Aorta (tissue), 5 donors: ENCODE measurements around the gene TMEM9B. TPM values are rescaled to one million over a fixed set of nuclear protein-coding genes. Genes with fewer than 3 reads are reported as not detected.
A peak's percentile ranks its signal among the peaks of the same experiment; 100 is the strongest.
"Not testable (repeated sequence)": the region's sequence is repeated elsewhere in the genome, so short reads cannot be mapped to it uniquely, and the experiment has no call there.

ENCODE experiments used
- ATAC-seq: fragments of 200-7000 bp; cut with Tn5 transposase; one replicate; pipeline ENCODE4 v1.9.1; 2022; ENCODE audit warnings: moderate library complexity; ENCODE audit not compliant: low FRiP score
- DNase-seq, 2 donors: peaks; one replicate each; pipeline ENCODE4 v3.0.0-alpha.2; 2020
- H3K27ac ChIP-seq, 2 donors: one replicate each; pipeline ENCODE4 v1.5.1; 2013; ENCODE audit warnings: low read length in 2 of 2, mild to moderate bottlenecking in 2 of 2, moderate library complexity in 2 of 2, control low read depth in 1 of 2, inconsistent platforms in 1 of 2, low read depth in 1 of 2
- H3K27me3 ChIP-seq, 2 donors: one replicate each; pipeline ENCODE4 v1.6.1; 2013; ENCODE audit warnings: control low read depth in 1 of 2, low read length in 1 of 2, mild to moderate bottlenecking in 1 of 2, moderate library complexity in 1 of 2; ENCODE audit not compliant: insufficient read depth in 2 of 2, control insufficient read depth in 1 of 2
- H3K36me3 ChIP-seq, 2 donors: one replicate each; pipeline ENCODE4 v1.6.1; 2013; ENCODE audit warnings: control low read depth in 1 of 2, low read length in 1 of 2, mild to moderate bottlenecking in 1 of 2; ENCODE audit not compliant: insufficient read depth in 2 of 2, control insufficient read depth in 1 of 2
- H3K4me1 ChIP-seq, 2 donors: one replicate each; pipeline ENCODE4 v1.6.1; 2013; ENCODE audit warnings: low read length in 2 of 2, control low read depth in 1 of 2, mild to moderate bottlenecking in 1 of 2, moderate library complexity in 1 of 2; ENCODE audit not compliant: insufficient read depth in 2 of 2, control insufficient read depth in 1 of 2
- H3K4me3 ChIP-seq, 2 donors: one replicate each; pipeline ENCODE4 v1.5.1; 2013; ENCODE audit warnings: low read length in 2 of 2, control low read depth in 1 of 2, mild to moderate bottlenecking in 1 of 2
- H3K9me3 ChIP-seq: one replicate; pipeline ENCODE4 v1.6.1; 2013; ENCODE audit warnings: mild to moderate bottlenecking, low read length; ENCODE audit not compliant: control insufficient read depth
- WGBS, 2 donors: extraction: QIAGEN DNeasy Blood & Tissue Kit; methylation state at CpG; one replicate each; pipeline ENCODE4 v1.1.7; 2013; 5-methylcytosine and 5-hydroxymethylcytosine counted together
- intact Hi-C, 2 donors: fragments of 100-400 bp; cut with DNase I; formaldehyde crosslinking; loops; one replicate each; pipeline versions ENCODE4 v1.14.2 to v1.15.0; 2022
- polyA plus RNA-seq, 2 donors: library from polyadenylated mRNA; stranded (reverse); fragments of 200-250 nt; gene quantifications; one replicate each; pipeline ENCODE4 v1.2.3, GENCODE V29; 2013
- total RNA-seq, 2 donors: library from RNA; stranded (reverse); fragmentation: NEBNext Ultra II Directional; extraction: Animal tissue kit (Norgen Biotek cat#: 25700); gene quantifications; one replicate each; pipeline ENCODE4 v1.2.1, GENCODE V29; 2021
- donor health status: healthy with polysubstance abuse.
- donor health status: Bipolar disorder and iron deficiency.
- donor health status: DM: no; HTN: no; CAD: no.
- donor health status: DM: no; HTN: no; CAD: no.
- donor health status: DM: yes; HTN: yes; CAD: no.

Gene TMEM9B
- total and polyA plus RNA-seq, 4 donors = 20.8 to 28.7 (median 24.8) TPM

DNA sequence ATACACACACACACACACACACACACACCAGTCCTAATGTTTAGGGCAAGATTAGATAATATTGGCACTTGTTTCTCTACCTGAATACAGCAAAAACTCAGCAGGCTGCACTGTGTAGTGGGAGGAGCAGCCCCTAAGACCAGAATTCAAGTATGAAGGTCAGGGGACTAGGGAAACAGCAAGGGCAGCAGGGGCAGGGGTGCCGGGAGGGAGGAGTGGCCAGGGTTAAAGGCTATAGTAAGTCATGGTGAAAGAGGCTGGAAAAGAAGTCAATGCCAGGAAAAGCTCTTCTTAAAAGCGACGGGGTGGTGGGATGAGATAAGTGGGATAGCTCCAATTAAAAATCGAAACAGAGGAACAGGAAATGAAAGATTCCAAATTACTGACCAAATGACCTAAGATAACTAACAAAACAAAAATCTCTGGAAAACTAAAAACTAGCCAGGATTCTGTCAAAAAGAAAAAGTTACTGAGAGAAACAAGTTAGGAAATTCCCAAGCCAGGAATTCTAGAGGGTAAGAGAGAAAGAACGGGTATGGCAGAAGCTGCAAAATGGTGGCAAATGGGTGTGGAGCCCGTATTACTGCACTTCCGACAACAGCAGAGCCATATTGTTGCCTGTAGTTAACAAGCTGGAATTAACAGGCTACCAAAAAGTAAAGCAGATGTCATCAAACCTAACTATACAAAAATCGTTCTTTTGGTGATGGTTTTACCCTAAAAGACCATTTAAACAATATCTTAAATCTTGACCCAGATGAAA lies 22.7 kb downstream of the TMEM9B start:
- Histone ChIP-seq H3K27ac (no peak overlapping the region), H3K27me3 (no peaks in the 10 kb centered on the region), H3K4me1 (no peaks in the 10 kb centered on the region), H3K4me3 (no peak overlapping the region), H3K36me3 (no peaks in the 10 kb centered on the region), H3K9me3 (no peaks in the 10 kb centered on the region)
- 46 to 51% methylated on average over 8 of the region's 8 CpGs for WGBS, 2 donors
- DNase-seq (peak in 1 of 2 donors; percentile 16), ATAC-seq (no peak)
- intact Hi-C loops = no loop called here

DNA sequence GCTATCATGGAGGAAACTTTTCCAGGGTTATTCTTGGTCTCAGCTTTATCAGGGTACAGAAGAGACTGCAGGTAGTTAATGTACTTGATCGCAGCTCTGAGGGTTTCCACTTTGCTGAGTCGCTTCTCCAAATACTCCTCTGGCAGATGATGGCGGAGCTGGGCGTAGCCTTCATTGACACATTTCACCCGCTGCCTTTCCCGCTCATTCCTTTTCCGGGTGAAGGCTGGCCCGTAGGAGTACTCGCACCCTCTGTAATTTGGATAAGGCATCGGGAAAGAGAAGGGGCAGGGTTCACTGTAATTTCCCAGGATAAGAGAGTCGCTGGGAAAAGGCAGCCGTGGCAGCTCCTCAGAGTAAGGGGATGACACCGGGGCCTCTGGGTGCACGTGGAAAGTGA lies 26.6 kb downstream of the TMEM9B start:
- ATAC-seq (no peak), DNase-seq (no peak)
- 84 to 89% methylated on average over 14 of the region's 14 CpGs for WGBS, 2 donors
- Histone ChIP-seq H3K27me3 (no peaks in the 10 kb centered on the region), H3K4me3 (no peak overlapping the region), H3K4me1 (no peaks in the 10 kb centered on the region), H3K36me3 (no peaks in the 10 kb centered on the region), H3K9me3 (no peaks in the 10 kb centered on the region), H3K27ac (no peak overlapping the region)
- intact Hi-C loops = no loop called here

DNA sequence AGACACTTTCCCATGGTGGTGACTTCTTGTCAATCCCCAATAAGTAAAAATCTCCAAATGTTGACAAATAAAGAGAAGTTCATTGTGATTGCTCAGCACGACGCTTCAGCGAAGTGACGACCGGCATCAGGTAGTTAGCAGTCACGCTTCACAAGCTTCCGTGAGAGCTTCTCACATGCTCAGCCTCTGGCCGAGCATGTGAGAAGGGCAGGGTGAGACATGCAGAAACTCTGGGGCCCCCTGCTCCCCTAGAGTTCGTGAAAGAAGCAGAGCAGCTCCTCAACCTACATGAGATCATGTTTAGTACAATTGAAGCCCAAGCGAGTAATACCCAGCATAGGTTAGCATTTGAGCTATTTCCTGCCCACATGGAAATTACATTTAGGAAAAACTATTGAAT lies 27.1 kb downstream of the TMEM9B start:
- Histone ChIP-seq H3K9me3 (no peaks in the 10 kb centered on the region), H3K36me3 (no peaks in the 10 kb centered on the region), H3K27ac (no peak overlapping the region), H3K4me1 (no peaks in the 10 kb centered on the region), H3K4me3 (no peak overlapping the region), H3K27me3 (no peaks in the 10 kb centered on the region)
- whole genome bisulfite sequencing, 2 donors = 83 to 89% methylated on average over 10 of the region's 10 CpGs
- DNase-seq (no peak), ATAC-seq (no peak)
- intact Hi-C loops = no loop called here

DNA sequence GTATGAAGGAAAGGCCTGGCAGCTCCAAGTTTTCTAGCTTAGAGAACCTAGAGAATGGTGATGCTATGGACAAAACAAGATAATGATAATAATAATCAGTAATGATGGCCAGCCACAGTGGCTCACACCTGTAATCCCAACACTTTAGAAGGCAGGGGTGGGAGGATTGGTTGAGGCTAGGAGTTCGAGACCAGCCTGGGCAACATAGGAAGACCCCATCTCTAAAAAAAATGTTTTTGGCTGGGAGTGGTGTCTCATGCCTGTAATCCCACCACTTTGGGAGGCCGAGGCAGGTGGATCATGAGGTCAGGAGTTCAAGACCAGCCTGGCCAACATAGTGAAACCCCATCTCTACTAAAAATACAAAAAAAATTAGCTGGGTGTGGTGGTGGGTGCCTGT lies 28.5 kb downstream of the TMEM9B start:
- H3K36me3 ChIP-seq, H3K4me3 ChIP-seq, intact Hi-C loops, DNase-seq, H3K27me3 ChIP-seq, H3K27ac ChIP-seq, ATAC-seq, H3K4me1 ChIP-seq, H3K9me3 ChIP-seq: not testable (repeated sequence)
- WGBS, 2 donors = 92 to 95% methylated on average over 2 of the region's 2 CpGs

DNA sequence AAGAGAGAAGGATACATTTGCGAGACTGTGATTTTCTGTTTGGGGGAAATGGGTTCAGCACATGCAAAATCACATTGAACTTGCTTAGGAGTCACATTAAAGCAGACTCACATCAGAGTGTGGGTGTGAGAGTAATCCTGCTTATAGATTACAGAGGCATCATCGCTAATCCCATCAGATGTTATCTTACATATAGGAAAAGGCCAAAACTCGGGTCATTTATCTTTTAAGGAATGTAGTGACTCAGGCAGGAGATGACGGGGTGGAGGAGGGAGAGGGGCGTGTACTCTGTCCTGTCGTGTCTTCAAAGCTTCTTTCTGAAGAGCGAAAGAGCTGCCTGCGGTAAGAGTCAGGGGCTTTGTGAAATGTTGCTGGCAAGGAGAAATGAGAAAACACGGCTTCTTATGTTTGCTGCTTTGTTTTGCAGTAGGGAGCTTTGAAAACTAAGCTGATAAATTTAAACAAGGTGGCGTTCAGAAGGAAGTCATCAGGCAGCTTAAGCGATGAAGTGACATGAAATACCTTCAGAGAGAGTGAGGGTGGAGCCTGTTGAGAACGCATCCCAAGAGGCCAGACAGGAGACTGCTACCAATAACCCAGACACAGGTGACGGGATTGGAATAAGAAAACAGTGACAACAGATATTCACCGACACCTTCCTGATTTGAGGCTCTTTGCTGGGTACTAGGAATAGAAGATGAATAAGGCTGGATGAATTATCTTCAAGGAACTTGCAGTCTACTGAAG lies 29.3 kb downstream of the TMEM9B start:
- no peak overlapping the region for H3K27ac ChIP-seq
- intact Hi-C loops = no loop called here
- H3K4me1 ChIP-seq = no peaks in the 10 kb centered on the region
- no peaks in the 10 kb centered on the region for H3K27me3 ChIP-seq
- H3K4me3 ChIP-seq = no peak overlapping the region
- ATAC-seq (no peak), DNase-seq (no peak)
- no peaks in the 10 kb centered on the region for H3K36me3 ChIP-seq
- no peaks in the 10 kb centered on the region for H3K9me3 ChIP-seq
- WGBS, 2 donors = 63% methylated on average over 14 of the region's 14 CpGs

DNA sequence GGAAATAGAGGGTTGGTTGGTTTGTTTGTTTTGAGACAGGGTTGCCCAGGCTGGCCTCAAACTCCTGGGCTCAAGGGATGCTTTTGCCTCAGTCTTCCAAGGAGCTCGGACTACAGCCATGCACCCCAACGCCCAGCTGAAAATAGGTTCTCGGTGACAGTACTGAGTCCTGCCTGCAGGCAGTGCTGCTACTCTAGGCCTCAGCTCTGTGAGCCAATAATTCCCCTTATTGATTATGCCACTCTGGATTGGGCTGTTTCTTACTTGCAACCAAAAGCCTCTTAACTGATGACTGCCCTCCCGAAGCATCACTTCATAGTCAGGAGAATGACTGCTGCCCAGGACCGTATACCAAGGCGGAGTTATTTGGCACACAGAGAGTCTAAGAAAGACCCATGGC lies 30.3 kb downstream of the TMEM9B start:
- Histone ChIP-seq H3K36me3 (no peaks in the 10 kb centered on the region), H3K27me3 (no peaks in the 10 kb centered on the region), H3K9me3 (no peaks in the 10 kb centered on the region), H3K4me3 (no peak overlapping the region), H3K4me1 (no peaks in the 10 kb centered on the region), H3K27ac (no peak overlapping the region)
- intact Hi-C loops = no loop called here
- ATAC-seq (no peak), DNase-seq (no peak)
- 94 to 95% methylated on average over 6 of the region's 6 CpGs for WGBS, 2 donors

DNA sequence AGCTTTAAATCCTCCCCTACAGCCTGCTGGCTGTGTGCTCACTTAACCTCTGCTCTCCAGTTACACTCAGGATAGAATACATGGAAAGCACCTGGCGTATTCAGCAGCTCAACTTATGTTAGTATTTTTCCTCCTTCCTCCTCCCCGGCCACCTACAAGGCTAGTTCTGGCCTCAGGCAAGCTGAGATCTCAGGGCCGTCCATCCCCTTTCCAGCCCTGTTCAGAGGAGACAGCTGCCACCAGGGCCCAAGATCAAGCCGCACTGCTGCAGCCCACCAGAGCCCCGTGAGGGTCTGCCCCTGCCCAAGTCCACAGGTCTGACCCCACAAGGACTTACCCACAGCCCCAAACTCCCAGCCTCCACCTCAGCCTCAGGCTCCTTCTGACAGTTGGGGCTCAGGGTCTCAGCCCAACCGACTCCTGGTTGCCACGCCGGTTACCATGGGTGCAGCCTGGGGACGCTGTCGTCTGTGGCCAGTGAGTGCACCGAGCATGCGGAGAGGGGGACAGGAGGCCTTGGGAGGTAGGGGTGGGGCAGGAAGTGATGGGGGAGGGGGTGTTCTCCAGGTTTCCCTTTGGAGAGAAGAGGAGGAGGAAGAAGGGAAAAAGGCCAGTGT lies 31.6 kb downstream of the TMEM9B start, which contains the start of gene C11orf16:
TSS of gene C11orf16 (minus strand) at position 384 of the 617 bp plus-strand sequence. CDS start 639 bp downstream, outside the sequence.
- ATAC-seq (no peak), DNase-seq (no peak)
- intact Hi-C loops = no loop called here
- 77 to 83% methylated on average over 12 of the region's 12 CpGs for WGBS, 2 donors
- no peaks in the 10 kb centered on the region for H3K27me3 ChIP-seq
- no peaks in the 10 kb centered on the region for H3K4me1 ChIP-seq
- H3K9me3 ChIP-seq = no peaks in the 10 kb centered on the region
- H3K27ac ChIP-seq = no peak within 1 kb of the TSS
- no peaks in the 10 kb centered on the region for H3K36me3 ChIP-seq
- H3K4me3 ChIP-seq = no peak within 1 kb of the TSS

DNA sequence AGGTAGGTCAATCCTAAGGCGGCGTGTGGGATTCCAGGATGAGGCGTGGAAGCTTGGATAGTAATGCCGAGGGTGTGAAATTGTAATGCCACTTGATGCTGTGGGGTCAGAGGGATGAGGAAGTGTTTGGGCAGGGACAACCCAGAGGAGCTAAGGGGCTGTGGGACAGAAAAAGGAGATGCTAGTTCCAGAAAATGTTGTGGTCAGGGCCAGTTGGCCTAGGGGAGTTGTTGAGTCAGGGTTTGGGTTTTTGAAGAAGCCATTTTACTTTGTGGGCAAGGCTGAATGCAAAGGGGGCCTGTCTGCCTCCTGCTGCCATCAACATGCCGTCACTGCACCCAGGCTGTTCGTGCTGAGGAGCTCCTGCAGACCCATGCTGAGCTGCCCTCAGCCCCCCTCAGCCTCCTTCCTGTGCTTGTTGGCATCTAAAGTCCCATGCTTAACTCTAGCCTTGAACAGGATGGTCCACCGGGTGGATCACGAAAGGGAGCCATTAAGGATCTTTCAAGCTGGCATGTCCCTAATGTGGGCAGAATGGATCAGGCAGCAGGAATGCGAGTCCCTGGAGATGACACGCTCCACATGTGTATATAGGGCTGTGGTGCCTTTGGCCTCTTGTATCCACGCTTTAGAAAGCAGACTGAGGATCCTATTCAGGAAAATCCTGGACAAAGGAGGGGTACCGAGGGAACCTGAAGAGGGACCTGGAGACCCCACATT lies 33.6 kb downstream of the TMEM9B start:
- Histone ChIP-seq H3K4me1 (no peaks in the 10 kb centered on the region), H3K9me3 (no peaks in the 10 kb centered on the region), H3K4me3 (no peak overlapping the region), H3K27me3 (no peaks in the 10 kb centered on the region), H3K27ac (no peak overlapping the region), H3K36me3 (no peaks in the 10 kb centered on the region)
- 92 to 94% methylated on average over 12 of the region's 12 CpGs for WGBS, 2 donors
- intact Hi-C loops = no loop called here
- ATAC-seq = no peak
- DNase-seq = no peak
